ENCODE data around the gene XPO5.

The XPO5 gene

DNA sequence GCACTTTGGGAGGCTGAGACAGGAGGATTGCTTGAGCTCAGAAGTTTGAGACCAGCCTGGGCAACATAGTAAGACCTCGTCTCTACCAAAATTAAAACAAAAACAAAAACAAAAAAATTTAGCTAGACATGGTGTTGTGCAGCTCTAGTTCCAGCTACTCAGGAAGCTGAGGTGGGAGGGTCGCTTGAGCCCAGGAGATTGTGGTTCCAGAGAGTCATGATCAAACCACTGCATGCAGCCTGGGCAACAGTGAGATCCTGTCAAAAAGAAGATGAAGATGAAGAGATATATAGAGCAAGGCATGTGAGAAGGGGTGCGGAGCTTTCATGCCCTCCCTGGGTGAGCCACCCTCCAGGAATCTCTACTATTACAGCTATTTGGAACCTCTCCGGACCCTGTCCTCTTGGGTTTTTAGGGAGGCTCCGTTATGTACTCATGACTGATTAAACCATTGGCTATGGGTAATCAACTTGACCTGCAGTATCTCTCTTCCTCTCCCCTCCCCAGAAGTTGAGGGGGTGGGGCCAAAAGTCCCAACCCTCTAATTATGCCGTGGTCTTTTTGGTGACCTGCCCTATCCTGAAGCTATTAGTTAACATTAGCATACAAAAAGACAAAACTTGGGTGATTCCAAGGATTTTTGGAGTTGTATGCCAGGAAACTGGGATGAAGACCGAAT is 9.2 kb upstream of the XPO5 start:
- Histone ChIP-seq H3K9ac (ENCODE audit: insufficient read length, low read depth) (no peak overlapping the region), H3K9me3 (ENCODE audit: insufficient read depth, low read length) (no peaks in the 10 kb centered on the region), H3K4me1 (ENCODE audit: insufficient read depth, insufficient read length) (no peaks in the 10 kb centered on the region), H3K27me3 (ENCODE audit: insufficient read depth, insufficient read length) (no peaks in the 10 kb centered on the region), H3K4me3 (ENCODE audit: insufficient read length, low read depth) (no peak overlapping the region), H3K36me3 (ENCODE audit: insufficient read depth, insufficient read length, low read length) (peaks cover 47% of the 10 kb centered on the region)
- no peak for TF ChIP-seq SUZ12 (IDR thresholded peaks at IDR 0.05; ENCODE audit: extremely low read depth, insufficient read depth, insufficient read length)
- no peak for TF ChIP-seq YY1 (IDR thresholded peaks at IDR 0.05; ENCODE audit: insufficient read depth, insufficient read length)
- no peak for TF ChIP-seq ZNF274 (IDR thresholded peaks at IDR 0.05; ENCODE audit: low read depth, low read length)
- DNase-seq (ENCODE audit: low read depth, low spot score), result no peak

DNA sequence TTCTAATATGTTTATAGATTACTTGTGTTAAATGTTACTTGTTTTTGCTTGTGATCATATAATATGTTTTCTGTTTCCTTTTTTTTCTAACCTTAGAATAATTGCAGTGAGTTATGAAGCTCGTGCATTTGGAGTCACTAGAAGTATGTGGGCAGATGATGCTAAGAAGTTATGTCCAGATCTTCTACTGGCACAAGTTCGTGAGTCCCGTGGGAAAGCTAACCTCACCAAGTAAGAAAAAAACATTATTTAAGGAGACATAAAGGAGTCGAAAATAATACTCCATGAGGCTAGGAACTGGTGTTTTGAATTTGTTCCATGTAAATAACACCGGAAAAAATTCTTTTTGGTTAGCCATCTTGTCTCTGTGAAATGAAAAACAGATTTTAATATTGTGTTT is 7.1 kb upstream of the XPO5 start:
- H3K27me3 ChIP-seq (ENCODE audit: insufficient read depth, insufficient read length), result no peaks in the 10 kb centered on the region
- TF ChIP-seq ZNF274 (IDR thresholded peaks at IDR 0.05; ENCODE audit: low read depth, low read length), result no peak
- no peak for TF ChIP-seq YY1 (IDR thresholded peaks at IDR 0.05; ENCODE audit: insufficient read depth, insufficient read length)
- H3K36me3 ChIP-seq (ENCODE audit: insufficient read depth, insufficient read length, low read length), result peaks cover 54% of the 10 kb centered on the region
- no peaks in the 10 kb centered on the region for H3K4me1 ChIP-seq (ENCODE audit: insufficient read depth, insufficient read length)
- H3K9ac ChIP-seq (ENCODE audit: insufficient read length, low read depth), result no peak overlapping the region
- DNase-seq (ENCODE audit: low read depth, low spot score), result no peak
- no peak overlapping the region for H3K4me3 ChIP-seq (ENCODE audit: insufficient read length, low read depth)
- H3K9me3 ChIP-seq (ENCODE audit: insufficient read depth, low read length), result no peaks in the 10 kb centered on the region

DNA sequence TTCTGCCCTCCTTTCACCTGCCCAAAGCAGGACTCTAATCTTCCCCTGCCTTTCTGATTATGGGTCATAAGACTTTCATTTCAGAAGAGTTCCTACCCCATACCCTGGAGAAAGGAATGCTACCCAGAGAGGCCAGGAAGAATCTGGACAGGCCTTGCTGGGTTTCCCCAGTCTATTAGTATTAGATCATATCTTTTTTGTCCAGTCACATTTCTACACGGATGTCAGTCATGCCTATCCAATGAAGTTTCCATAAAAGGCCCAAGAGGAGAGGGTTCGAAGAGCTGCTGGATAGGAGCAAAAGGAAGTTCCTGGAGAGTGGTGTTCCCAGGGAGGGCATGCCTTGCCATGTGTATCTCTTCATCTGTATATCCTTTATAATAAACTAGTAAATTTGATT is 3.3 kb upstream of the XPO5 start:
- no peak for DNase-seq (ENCODE audit: low read depth, low spot score)
- H3K36me3 ChIP-seq (ENCODE audit: insufficient read depth, insufficient read length, low read length), result peaks cover 28% of the 10 kb centered on the region
- no peak overlapping the region for H3K9ac ChIP-seq (ENCODE audit: insufficient read length, low read depth)
- no peaks in the 10 kb centered on the region for H3K27me3 ChIP-seq (ENCODE audit: insufficient read depth, insufficient read length)
- H3K9me3 ChIP-seq (ENCODE audit: insufficient read depth, low read length), result no peaks in the 10 kb centered on the region
- H3K4me3 ChIP-seq (ENCODE audit: insufficient read length, low read depth), result no peak overlapping the region
- TF ChIP-seq ZNF274 (IDR thresholded peaks at IDR 0.05; ENCODE audit: low read depth, low read length) (no peak), YY1 (IDR thresholded peaks at IDR 0.05; ENCODE audit: insufficient read depth, insufficient read length) (no peak), SUZ12 (IDR thresholded peaks at IDR 0.05; ENCODE audit: extremely low read depth, insufficient read depth, insufficient read length) (no peak)
- H3K4me1 ChIP-seq (ENCODE audit: insufficient read depth, insufficient read length), result no peaks in the 10 kb centered on the region

DNA sequence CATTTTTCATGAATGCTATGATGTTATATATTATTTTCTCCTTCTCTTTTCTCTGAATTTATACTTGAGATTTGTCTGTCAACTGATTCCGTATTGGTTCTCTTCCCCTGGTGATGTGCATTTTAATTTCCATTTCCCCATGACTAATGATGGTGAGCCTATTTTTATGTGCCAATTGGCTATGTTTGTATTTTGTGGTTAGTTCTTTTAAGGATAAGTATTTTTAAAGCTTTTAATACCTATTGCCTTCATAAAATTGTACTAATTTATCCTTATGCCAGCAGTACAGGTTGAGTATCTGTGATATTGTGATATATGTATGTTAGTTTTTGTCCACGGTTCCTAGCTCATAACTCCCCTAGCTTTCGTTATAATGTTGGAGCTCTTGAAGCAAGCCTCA is 2.9 kb upstream of the XPO5 start:
- H3K4me3 ChIP-seq (ENCODE audit: insufficient read length, low read depth), result no peak overlapping the region
- H3K9me3 ChIP-seq (ENCODE audit: insufficient read depth, low read length), result no peaks in the 10 kb centered on the region
- H3K36me3 ChIP-seq (ENCODE audit: insufficient read depth, insufficient read length, low read length), result peaks cover 24% of the 10 kb centered on the region
- H3K4me1 ChIP-seq (ENCODE audit: insufficient read depth, insufficient read length), result no peaks in the 10 kb centered on the region
- no peak for DNase-seq (ENCODE audit: low read depth, low spot score)
- no peaks in the 10 kb centered on the region for H3K27me3 ChIP-seq (ENCODE audit: insufficient read depth, insufficient read length)
- no peak overlapping the region for H3K9ac ChIP-seq (ENCODE audit: insufficient read length, low read depth)
- no peak for TF ChIP-seq YY1 (IDR thresholded peaks at IDR 0.05; ENCODE audit: insufficient read depth, insufficient read length)
- no peak for TF ChIP-seq ZNF274 (IDR thresholded peaks at IDR 0.05; ENCODE audit: low read depth, low read length)
- TF ChIP-seq SUZ12 (IDR thresholded peaks at IDR 0.05; ENCODE audit: extremely low read depth, insufficient read depth, insufficient read length), result no peak

DNA sequence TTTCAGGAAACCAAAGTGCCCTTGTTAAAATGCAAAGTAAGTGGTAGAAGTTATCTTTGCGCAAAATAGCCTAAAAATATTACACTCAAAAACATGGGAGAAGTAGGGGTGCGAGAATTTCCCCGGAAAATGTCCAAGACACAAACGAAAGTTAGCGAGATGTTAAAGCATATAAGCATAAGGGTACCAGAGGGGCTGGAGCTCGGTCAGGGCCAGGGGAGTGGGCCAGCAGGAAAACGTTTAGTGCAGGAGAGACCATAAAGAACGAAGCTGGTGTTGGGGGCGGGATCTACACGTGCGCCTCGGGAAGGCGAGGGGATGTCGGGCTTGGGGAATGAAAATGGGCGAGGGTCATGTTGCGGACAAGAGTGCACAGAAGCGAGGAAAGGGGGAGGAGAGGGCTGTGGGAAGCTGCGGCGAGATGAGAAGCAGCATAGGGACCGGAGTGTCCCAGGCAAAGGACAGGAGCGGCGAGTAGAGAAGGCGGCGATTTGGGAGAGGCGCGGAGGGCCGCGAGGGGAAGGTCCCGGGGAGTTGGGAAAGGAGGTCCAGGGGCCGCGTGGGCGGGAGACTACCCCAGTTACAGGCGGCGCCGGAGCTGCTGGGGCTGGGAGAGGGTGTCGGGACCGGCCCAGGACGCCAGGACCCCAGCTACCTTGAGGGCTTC is 600 bp downstream of the XPO5 start:
- H3K9me3 ChIP-seq (ENCODE audit: insufficient read depth, low read length), result no peaks in the 10 kb centered on the region
- H3K36me3 ChIP-seq (ENCODE audit: insufficient read depth, insufficient read length, low read length), result peaks cover 38% of the 10 kb centered on the region
- H3K4me1 ChIP-seq (ENCODE audit: insufficient read depth, insufficient read length), result no peaks in the 10 kb centered on the region
- no peak for TF ChIP-seq SUZ12 (IDR thresholded peaks at IDR 0.05; ENCODE audit: extremely low read depth, insufficient read depth, insufficient read length)
- TF ChIP-seq YY1 (IDR thresholded peaks at IDR 0.05; ENCODE audit: insufficient read depth, insufficient read length), result no peak
- no peak for TF ChIP-seq ZNF274 (IDR thresholded peaks at IDR 0.05; ENCODE audit: low read depth, low read length)
- H3K9ac ChIP-seq (ENCODE audit: insufficient read length, low read depth), result peak overlapping the region; percentile 98
- peak; percentile 5 for DNase-seq (ENCODE audit: low read depth, low spot score)
- H3K4me3 ChIP-seq (ENCODE audit: insufficient read length, low read depth), result peak overlapping the region; percentile 95
- H3K27me3 ChIP-seq (ENCODE audit: insufficient read depth, insufficient read length), result no peaks in the 10 kb centered on the region

DNA sequence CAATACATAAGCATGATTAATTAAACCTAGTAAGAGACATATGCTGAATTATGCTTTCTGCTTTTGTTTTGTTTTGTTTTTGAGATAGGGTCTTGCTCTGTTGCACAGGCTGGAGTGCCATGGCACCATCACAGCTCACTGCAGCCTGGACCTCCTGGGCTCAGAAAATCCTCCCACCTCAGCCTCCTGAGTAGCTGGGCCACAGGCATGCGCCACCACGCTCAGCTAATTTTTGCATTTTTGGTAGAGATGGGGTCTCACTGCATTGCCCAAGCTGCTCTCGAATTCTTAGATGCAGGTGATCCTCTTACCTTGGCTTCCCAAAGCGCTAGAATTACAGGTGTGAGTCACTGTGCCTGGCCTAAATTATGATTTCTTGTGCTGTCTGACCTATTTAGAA is 3.8 kb downstream of the XPO5 start:
- Histone ChIP-seq H3K4me1 (ENCODE audit: insufficient read depth, insufficient read length) (no peaks in the 10 kb centered on the region), H3K9me3 (ENCODE audit: insufficient read depth, low read length) (no peaks in the 10 kb centered on the region), H3K36me3 (ENCODE audit: insufficient read depth, insufficient read length, low read length) (peaks cover 55% of the 10 kb centered on the region), H3K27me3 (ENCODE audit: insufficient read depth, insufficient read length) (no peaks in the 10 kb centered on the region), H3K4me3 (ENCODE audit: insufficient read length, low read depth) (no peak overlapping the region), H3K9ac (ENCODE audit: insufficient read length, low read depth) (no peak overlapping the region)
- DNase-seq (ENCODE audit: low read depth, low spot score), result no peak
- TF ChIP-seq ZNF274 (IDR thresholded peaks at IDR 0.05; ENCODE audit: low read depth, low read length), result no peak
- TF ChIP-seq SUZ12 (IDR thresholded peaks at IDR 0.05; ENCODE audit: extremely low read depth, insufficient read depth, insufficient read length), result no peak
- no peak for TF ChIP-seq YY1 (IDR thresholded peaks at IDR 0.05; ENCODE audit: insufficient read depth, insufficient read length)

DNA sequence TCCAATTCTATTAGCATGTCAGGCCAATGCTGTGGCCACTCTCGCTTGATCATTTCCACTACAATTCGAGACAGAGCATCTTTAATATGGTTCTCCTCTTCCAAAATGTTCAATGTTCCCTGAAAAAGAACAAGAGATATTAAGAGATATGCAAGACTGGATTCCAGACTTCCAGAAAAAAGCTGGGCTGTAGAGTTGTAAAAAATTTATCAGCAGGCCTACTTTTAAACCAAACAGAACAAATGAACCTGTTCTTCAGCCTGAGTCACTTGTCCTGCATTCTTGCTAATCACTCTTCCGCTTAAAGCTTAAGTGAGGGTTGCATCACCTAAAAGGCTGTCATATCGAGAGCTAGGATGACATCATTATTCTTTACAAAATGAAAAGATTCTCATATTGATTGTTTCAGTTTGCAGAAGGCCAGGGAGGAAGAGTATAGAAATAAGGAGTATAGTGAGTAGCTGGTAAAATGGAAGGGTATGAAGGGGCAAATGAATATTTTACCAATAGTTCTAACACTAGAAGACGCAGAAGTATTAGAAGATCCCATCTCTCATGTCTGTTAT is 4.9 kb downstream of the XPO5 start:
- no peak for DNase-seq (ENCODE audit: low read depth, low spot score)
- Histone ChIP-seq H3K9me3 (ENCODE audit: insufficient read depth, low read length) (no peaks in the 10 kb centered on the region), H3K36me3 (ENCODE audit: insufficient read depth, insufficient read length, low read length) (peaks cover 62% of the 10 kb centered on the region), H3K4me3 (ENCODE audit: insufficient read length, low read depth) (no peak overlapping the region), H3K9ac (ENCODE audit: insufficient read length, low read depth) (no peak overlapping the region), H3K27me3 (ENCODE audit: insufficient read depth, insufficient read length) (no peaks in the 10 kb centered on the region), H3K4me1 (ENCODE audit: insufficient read depth, insufficient read length) (no peaks in the 10 kb centered on the region)
- TF ChIP-seq YY1 (IDR thresholded peaks at IDR 0.05; ENCODE audit: insufficient read depth, insufficient read length), result no peak
- no peak for TF ChIP-seq ZNF274 (IDR thresholded peaks at IDR 0.05; ENCODE audit: low read depth, low read length)
- TF ChIP-seq SUZ12 (IDR thresholded peaks at IDR 0.05; ENCODE audit: extremely low read depth, insufficient read depth, insufficient read length), result no peak
